Ascending aorta (tissue), 2 donors: ENCODE results near the gene CAMK2A. TPM values are rescaled to one million over a fixed set of nuclear protein-coding genes. Genes with fewer than 3 reads are reported as not detected.

Source experiments
- DNase-seq, 2 donors: peaks; one replicate each; pipeline ENCODE4 v3.0.0-alpha.2; 2019; ENCODE audit warnings: low spot score in 2 of 2
- H3K27ac ChIP-seq, 2 donors: fragments of 200-600 bp; sonication (generic); one replicate each; pipeline ENCODE4 v1.5.1; 2016 to 2017; ENCODE audit warnings: mild to moderate bottlenecking in 1 of 2
- H3K27me3 ChIP-seq: fragments of 200-600 bp; sonication (generic); one replicate; pipeline ENCODE4 v1.5.1; 2017
- H3K36me3 ChIP-seq, 2 donors: fragments of 200-600 bp; sonication (generic); one replicate each; pipeline ENCODE4 v1.5.1; 2016
- H3K4me1 ChIP-seq, 2 donors: fragments of 200-600 bp; sonication (generic); one replicate each; pipeline ENCODE4 v1.5.1; 2016 to 2017; ENCODE audit warnings: mild to moderate bottlenecking in 1 of 2
- H3K4me3 ChIP-seq, 2 donors: fragments of 200-600 bp; sonication (generic); one replicate each; pipeline ENCODE4 v1.5.1; 2016 to 2017; ENCODE audit warnings: mild to moderate bottlenecking in 1 of 2
- H3K9me3 ChIP-seq, 2 donors: fragments of 200-600 bp; sonication (generic); one replicate each; pipeline ENCODE4 v1.5.1; 2016
- intact Hi-C: fragments of 100-400 bp; cut with DNase I; formaldehyde crosslinking; loops from one replicate; pipeline ENCODE4 v1.15.1; 2023
- total RNA-seq: library from RNA; depleted of rRNA; stranded (reverse); fragments of >200 nt; gene quantifications from one replicate; pipeline ENCODE4 v1.1.0, GENCODE V29; 2016
- TF ChIP-seq, protein P1 (sequence below), 3 experiments: fragments of 200-600 bp in 2 of 3; fragments of 450-650 bp in 1 of 3; sonication (generic) in 2 of 3; IDR thresholded peaks; one replicate each; pipeline ENCODE4 v1.5.1; 2016 to 2019; ENCODE audit warnings: antibody characterized with exemption in 3 of 3, mild to moderate bottlenecking in 1 of 3, moderate library complexity in 1 of 3

CAMK2A gene
- total RNA-seq, 1 donor from 2014 or later: not detected

DNA sequence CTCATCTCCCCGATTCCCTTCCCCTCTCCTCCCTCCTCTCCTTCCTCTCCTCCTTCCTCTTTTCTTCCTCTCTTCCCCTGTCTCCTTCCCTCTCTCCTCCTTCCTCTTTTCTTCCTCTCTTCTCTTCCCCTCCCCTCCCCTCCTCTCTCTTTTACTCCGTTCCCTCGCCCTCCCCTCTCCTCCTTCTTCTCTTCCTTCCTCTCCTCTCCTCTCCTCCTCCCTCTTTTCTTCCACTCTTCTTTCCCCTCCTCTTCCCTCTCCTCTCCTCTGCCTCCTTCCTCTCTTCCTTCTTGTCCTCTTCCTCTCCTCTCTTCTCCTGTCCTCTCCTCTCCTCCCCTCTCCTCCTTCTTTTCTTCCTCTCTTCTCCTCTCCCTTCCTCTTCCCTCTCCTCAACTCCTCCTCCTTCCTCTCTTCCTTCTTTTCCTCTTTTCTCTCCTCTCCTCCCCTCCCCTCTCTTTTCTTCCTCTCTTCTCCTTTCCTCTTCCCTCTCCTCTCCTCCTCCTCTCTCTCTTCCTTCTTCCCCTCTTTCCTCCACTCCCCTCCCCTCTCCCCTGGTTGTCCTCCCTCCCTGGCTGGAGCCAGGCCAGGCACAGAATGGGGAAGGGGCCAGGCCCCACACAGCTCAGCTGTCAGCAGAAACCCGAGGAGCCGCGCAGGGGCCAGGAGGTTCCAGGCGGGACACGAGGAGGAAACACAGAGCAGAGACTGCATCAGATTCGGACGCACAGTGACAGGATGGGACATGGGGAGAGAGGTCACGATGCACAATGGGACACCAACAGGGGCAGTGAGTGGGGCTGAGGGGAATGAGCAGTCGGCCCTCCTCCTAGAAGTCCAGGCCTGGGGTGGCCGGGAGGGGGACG, 48.0 kb downstream of the CAMK2A start:
- no peak overlapping the region for H3K27ac ChIP-seq
- no peaks in the 10 kb centered on the region for H3K4me1 ChIP-seq
- no peak for DNase-seq
- TF ChIP-seq, protein P1, sequence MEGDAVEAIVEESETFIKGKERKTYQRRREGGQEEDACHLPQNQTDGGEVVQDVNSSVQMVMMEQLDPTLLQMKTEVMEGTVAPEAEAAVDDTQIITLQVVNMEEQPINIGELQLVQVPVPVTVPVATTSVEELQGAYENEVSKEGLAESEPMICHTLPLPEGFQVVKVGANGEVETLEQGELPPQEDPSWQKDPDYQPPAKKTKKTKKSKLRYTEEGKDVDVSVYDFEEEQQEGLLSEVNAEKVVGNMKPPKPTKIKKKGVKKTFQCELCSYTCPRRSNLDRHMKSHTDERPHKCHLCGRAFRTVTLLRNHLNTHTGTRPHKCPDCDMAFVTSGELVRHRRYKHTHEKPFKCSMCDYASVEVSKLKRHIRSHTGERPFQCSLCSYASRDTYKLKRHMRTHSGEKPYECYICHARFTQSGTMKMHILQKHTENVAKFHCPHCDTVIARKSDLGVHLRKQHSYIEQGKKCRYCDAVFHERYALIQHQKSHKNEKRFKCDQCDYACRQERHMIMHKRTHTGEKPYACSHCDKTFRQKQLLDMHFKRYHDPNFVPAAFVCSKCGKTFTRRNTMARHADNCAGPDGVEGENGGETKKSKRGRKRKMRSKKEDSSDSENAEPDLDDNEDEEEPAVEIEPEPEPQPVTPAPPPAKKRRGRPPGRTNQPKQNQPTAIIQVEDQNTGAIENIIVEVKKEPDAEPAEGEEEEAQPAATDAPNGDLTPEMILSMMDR (IDR thresholded peaks at IDR 0.05): no peak
- no peaks in the 10 kb centered on the region for H3K36me3 ChIP-seq
- no peaks in the 10 kb centered on the region for H3K27me3 ChIP-seq
- no peaks in the 10 kb centered on the region for H3K9me3 ChIP-seq
- intact Hi-C loops: no loop called here
- no peak overlapping the region for H3K4me3 ChIP-seq

DNA sequence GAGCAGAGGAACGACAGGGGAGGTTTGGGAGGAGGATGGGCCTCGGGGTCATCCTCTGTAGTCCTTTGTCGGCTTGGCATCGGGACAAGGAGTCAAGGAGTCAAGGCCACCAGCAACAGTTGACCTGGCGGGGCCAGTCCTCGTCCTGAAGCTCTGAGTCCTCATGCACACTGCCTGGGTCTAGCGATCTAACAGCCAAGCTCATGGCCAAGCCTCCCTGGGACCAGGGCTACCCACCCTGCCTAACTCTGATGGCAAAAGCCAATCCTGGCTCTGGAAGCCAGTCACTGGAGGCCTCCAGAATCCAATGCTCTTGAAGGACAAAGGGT, 49.8 kb downstream of the CAMK2A start:
- no peak for DNase-seq
- no peak overlapping the region for H3K27ac ChIP-seq
- intact Hi-C loops: no loop called here
- no peaks in the 10 kb centered on the region for H3K36me3 ChIP-seq
- H3K4me1 ChIP-seq: no peaks in the 10 kb centered on the region
- no peaks in the 10 kb centered on the region for H3K27me3 ChIP-seq
- no peak overlapping the region for H3K4me3 ChIP-seq
- H3K9me3 ChIP-seq: no peaks in the 10 kb centered on the region
- TF ChIP-seq, protein P1 (IDR thresholded peaks at IDR 0.05): no peak

DNA sequence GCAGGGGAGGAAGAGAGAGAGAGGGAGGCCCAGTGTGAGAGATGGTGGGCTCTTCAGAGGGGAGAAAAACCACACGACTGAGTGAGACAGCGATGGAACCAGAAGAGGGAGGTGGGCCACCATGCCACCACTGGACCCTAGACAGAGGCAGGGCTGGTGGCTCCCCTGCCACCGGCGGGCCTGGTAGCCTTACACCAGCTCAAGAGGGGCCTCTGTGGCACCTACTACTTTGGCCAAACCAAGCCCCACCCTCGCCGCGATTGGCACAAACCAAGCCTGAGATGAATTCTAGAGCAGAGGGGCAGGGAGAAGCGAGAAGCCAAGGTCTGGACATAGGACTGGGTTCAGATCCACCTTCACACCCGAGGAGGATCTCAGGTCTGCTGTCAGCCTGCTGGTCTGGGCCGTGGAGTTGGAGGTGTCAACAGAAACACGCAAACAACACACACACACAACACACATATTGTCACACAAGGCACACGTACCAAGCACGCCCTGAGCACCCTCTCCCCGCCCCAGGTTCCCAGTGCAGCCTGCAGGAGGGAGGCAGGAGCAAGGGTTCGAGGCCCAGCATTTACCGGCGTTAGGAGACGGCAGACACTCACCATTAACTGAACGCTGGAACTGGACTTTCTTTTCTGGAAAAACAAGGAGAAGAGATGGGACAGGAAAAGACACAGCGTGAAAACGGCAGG, 50.3 kb downstream of the CAMK2A start:
- H3K4me1 ChIP-seq: no peaks in the 10 kb centered on the region
- H3K27me3 ChIP-seq: no peaks in the 10 kb centered on the region
- H3K36me3 ChIP-seq: no peaks in the 10 kb centered on the region
- no peak for DNase-seq
- no peaks in the 10 kb centered on the region for H3K9me3 ChIP-seq
- TF ChIP-seq, protein P1 (IDR thresholded peaks at IDR 0.05): no peak
- H3K4me3 ChIP-seq: no peak overlapping the region
- no peak overlapping the region for H3K27ac ChIP-seq
- intact Hi-C loops: no loop called here

DNA sequence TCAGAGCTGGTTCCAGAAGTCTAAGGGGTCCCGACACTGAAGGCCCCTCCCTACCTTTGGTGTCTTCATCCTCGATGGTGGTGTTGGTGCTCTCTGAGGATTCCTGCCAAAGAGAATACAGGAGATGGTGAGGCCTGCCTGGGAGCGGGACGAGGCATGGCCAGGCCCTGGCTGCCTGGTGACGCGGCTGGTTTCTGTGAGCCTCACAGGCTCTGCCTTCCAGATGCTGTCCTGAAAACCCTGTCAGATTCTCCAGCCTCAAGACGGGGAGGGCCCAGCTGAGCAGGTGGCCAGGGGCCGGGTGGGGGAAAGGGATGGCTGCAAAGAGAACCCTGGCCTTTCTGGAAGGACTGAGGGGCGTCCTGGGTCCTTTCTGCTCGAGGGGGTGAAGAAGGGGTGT, 50.9 kb downstream of the CAMK2A start:
- DNase-seq: no peak
- Histone ChIP-seq H3K9me3 (no peaks in the 10 kb centered on the region), H3K4me3 (no peak overlapping the region), H3K27me3 (no peaks in the 10 kb centered on the region), H3K4me1 (no peaks in the 10 kb centered on the region), H3K27ac (no peak overlapping the region), H3K36me3 (no peaks in the 10 kb centered on the region)
- TF ChIP-seq, protein P1 (IDR thresholded peaks at IDR 0.05): no peak
- intact Hi-C loops: no loop called here

DNA sequence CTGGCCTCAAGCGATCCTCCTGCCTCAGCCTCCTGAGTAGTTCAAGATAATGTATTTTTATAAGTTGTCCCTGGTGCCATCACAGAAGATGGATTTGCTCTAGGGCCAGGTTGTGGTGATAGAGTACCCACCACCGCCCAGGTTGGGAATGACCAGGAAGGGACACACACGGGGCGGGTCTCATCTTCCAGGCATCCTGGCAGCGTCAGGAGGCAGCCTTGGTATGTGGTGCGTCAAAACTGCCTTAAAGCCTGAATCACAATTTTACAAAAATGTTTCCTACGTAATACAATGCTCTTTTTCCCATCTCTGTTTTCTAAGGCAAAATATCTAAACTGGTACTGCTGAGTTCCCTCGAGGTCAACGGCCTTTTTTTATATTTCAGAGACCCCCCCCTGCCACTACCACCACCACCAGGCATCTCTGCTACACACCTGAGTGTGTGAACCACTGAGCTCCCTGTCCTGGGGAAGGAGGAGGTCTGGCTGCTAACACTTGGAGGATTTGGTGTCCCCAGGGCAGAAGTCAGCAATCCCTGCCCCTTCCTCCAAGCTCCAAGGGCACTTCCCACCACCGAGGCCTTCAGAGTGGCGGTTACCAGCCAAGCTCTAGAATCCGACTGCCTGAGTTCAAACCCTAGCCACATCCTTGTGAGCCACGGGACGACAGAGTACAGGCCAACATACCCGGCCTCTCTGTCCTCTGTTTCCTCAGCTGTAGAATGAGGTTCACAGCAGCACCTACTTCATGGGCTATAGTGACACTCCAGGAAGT, 52.4 kb downstream of the CAMK2A start:
- intact Hi-C loops: no loop called here
- TF ChIP-seq, protein P1 (IDR thresholded peaks at IDR 0.05): no peak

More for the DNA sequence above, 52.4 kb downstream of the CAMK2A start:
- H3K4me1 ChIP-seq: no peaks in the 10 kb centered on the region
- H3K36me3 ChIP-seq: no peaks in the 10 kb centered on the region
- H3K27me3 ChIP-seq: no peaks in the 10 kb centered on the region
- H3K4me3 ChIP-seq: no peak overlapping the region
- no peak overlapping the region for H3K27ac ChIP-seq
- no peak for DNase-seq
- no peaks in the 10 kb centered on the region for H3K9me3 ChIP-seq
